GM10248 (cell line): ENCODE data around the gene SLC29A3.

Experiments
- CTCF ChIA-PET: fragments of 300-600 bp; sonication (Branson Sonifier 250); formaldehyde crosslinking; extraction: SDS; loops from one replicate; lab custom pipeline; 2021; ENCODE audit warnings: antibody characterized with exemption; lab: Yijun Ruan, JAX
- POLR2A ChIA-PET: fragments of 350-650 bp; sonication (Branson Sonifier 250); formaldehyde crosslinking; extraction: SDS; loops from one replicate; lab custom pipeline; 2020; ENCODE audit warnings: antibody characterized with exemption; lab: Yijun Ruan, JAX
- DNase-seq: peaks from one replicate; pipeline ENCODE4 v3.0.0; 2012; ENCODE audit errors: extremely low spot score
- TF ChIP-seq, protein P1 (sequence below): IDR thresholded peaks from 2 replicates; pipeline ENCODE4 v1.5.1; 2012; ENCODE audit warnings: mild to moderate bottlenecking, low read depth; ENCODE audit errors: extremely low read depth, missing control alignments, control extremely low read depth

The SLC29A3 gene

DNA sequence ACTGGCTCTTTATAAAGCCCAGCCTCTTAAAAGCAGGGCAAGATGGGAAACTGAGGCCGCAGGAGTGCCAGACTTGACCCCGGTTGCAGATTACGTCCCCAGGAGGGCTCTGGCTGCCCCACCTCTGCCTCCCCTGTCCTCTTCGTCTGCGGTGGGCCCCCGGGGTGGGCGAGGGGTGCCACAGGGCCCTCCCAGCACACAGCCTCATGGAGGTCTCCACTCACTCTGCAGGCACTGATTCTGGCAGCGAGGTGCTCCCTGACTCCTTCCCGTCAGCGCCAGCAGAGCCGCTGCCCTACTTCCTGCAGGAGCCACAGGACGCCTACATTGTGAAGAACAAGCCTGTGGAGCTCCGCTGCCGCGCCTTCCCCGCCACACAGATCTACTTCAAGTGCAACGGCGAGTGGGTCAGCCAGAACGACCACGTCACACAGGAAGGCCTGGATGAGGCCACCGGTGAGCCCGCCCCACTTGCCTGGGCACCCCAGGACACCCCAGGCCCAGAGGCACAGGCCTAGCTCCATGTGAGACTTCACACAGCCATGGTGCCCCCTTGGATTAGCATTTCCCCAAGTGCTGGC lies 39.4 kb upstream of the SLC29A3 start:
- ChIA-PET CTCF (interaction anchor here (1.0 kb wide), 1 partner anchor 9 kb away, joined by 4 read pairs; no protein-coding TSS in a partner anchor), POLR2A (no interaction called here)
- DNase-seq, result no peak
- TF ChIP-seq, protein P1, sequence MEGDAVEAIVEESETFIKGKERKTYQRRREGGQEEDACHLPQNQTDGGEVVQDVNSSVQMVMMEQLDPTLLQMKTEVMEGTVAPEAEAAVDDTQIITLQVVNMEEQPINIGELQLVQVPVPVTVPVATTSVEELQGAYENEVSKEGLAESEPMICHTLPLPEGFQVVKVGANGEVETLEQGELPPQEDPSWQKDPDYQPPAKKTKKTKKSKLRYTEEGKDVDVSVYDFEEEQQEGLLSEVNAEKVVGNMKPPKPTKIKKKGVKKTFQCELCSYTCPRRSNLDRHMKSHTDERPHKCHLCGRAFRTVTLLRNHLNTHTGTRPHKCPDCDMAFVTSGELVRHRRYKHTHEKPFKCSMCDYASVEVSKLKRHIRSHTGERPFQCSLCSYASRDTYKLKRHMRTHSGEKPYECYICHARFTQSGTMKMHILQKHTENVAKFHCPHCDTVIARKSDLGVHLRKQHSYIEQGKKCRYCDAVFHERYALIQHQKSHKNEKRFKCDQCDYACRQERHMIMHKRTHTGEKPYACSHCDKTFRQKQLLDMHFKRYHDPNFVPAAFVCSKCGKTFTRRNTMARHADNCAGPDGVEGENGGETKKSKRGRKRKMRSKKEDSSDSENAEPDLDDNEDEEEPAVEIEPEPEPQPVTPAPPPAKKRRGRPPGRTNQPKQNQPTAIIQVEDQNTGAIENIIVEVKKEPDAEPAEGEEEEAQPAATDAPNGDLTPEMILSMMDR, result no peak

DNA sequence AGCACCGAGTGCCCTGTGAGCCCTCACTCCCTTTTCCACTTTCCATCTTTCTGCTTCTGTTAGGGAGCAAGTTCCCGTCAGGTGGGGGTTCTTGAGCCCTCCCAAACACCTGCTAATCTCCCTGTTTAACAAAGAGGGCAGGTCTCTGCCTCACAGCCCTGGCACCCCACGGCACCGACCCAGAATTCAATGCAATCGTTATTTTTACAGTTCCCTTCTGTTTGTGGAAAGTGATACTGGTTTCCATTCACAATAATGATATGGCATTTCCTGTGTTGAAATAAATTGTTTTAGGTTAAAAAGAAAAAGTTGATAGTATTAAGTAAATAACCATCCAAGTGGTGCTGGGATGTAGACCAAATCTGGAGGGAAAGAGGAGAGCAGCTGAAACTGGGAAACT lies 38.8 kb upstream of the SLC29A3 start:
- TF ChIP-seq, protein P1, result no peak
- no peak for DNase-seq
- ChIA-PET POLR2A (no interaction called here), CTCF (interaction anchor here (1.0 kb wide), 1 partner anchor 9 kb away, joined by 4 read pairs; no protein-coding TSS in a partner anchor)

DNA sequence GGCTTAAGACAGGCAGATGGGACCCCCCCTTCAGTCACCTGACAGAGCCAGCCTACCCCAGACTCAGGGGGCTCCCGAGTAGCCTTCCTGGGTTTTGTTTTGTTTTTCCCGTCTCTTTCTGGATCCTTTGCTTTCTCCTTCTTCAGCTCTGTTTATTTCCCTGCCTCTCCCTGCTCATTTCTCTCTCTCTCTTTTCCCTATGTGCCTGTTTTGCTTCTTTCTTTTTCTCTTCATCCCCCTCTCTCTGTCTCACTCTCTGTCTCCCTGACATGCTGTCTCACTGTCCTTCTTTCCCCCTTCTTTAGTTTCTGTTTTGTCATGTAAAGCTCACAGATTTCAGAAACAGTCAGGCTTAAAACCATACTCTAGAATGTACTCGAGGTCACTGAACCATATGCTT lies 38.2 kb upstream of the SLC29A3 start:
- ChIA-PET CTCF (no interaction called here), POLR2A (no interaction called here)
- TF ChIP-seq, protein P1, result no peak
- no peak for DNase-seq

GRCh38 chr10:71281646-71282322 lies 37.3 kb upstream of the SLC29A3 start:
- ChIA-PET CTCF (interaction anchor here (0.8 to 1.0 kb wide), 2 partner anchors 12 to 358 kb away, joined by 3 read pairs; no protein-coding TSS in a partner anchor), POLR2A (no interaction called here)
- TF ChIP-seq, protein P1, result no peak
- DNase-seq, result no peak

DNA sequence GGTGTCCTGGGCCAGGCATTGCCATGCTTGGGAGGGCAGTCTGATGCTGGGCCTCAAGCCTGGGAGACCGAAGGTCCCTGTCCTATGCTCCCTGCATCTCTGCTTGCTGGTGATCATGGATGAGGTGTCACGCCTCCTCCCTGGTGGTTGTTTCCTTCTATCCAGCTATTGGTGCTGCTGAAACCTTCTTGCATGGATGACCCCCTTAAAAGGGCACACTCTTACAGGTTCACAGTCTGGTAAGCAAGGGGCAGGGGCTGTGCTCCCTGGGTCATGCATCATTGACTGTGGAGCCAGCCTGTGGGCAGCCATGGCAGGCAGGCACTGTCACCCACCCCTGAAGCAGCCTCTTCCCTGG lies 36.8 kb upstream of the SLC29A3 start:
- CTCF ChIA-PET, result interaction anchor here (0.8 to 1.0 kb wide), 2 partner anchors 12 to 358 kb away, joined by 3 read pairs; no protein-coding TSS in a partner anchor
- no peak for DNase-seq
- POLR2A ChIA-PET, result no interaction called here
- TF ChIP-seq, protein P1, result no peak

GRCh38 chr10:71283410-71283809 lies 35.6 kb upstream of the SLC29A3 start:
- no peak for DNase-seq
- ChIA-PET POLR2A (no interaction called here), CTCF (interaction anchor here (0.6 to 3.7 kb wide), 4 partner anchors 10 to 358 kb away, joined by 3 to 24 read pairs (median 8); no protein-coding TSS in a partner anchor)
- TF ChIP-seq, protein P1, result no peak
